NCI-H146 treated with DMSO at 0.1 percent for 48 hours (cell line): ENCODE data around the gene CYB5B.

ENCODE experiments used
- DNase-seq: peaks from one replicate; lab custom pipeline; 2025; ENCODE audit not compliant: unreplicated experiment; lab: John Stamatoyannopoulos, UW

CYB5B gene

DNA sequence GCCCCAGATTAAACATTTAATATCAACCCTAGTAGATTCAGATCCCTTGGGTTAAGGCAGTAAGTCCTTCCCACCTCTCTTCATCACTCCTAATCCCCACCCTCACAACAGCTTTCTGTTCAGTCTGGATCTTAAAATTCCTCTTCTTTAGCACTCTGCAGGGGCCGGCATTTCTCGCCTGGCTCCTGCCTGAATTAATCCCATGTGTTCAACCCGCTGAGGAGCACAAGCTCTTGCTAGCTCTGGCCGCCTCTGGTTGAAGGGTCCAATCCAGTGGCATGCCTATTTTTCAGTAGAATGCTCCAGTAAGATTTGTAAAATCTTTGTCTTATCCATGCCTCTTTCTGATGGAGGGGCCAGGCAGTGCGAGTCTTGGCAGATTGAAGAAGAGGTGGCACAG lies 59.2 kb downstream of the CYB5B start:
- DNase-seq = no peak

GRCh38 chr16:69485361-69485760 lies 60.9 kb downstream of the CYB5B start:
- DNase-seq = no peak

- DNase-seq = no peak
Measured at GRCh38 chr16:69485816-69486215, 61.4 kb downstream of the CYB5B start.

GRCh38 chr16:69486272-69486671 lies 61.9 kb downstream of the CYB5B start:
- DNase-seq = no peak

DNA sequence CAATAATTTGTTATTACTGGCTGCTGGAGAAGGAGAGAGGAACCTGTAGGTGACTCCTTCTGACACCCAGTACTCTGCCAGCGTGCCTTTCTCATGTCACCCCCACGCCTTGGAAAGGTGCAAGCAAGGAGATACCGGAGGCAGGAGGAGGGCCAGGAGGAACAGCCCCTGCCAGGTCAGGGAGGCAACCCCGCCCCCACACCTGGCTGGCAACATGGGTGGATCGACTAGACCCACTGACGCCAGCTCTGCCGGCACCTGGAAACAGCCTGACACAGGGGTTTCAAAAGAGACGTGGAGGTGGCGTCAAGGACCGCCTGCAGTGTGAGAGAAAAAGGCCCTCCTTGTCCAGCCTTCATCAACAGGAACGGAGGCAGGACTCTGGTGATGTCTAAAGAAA lies 62.3 kb downstream of the CYB5B start:
- DNase-seq = no peak

DNA sequence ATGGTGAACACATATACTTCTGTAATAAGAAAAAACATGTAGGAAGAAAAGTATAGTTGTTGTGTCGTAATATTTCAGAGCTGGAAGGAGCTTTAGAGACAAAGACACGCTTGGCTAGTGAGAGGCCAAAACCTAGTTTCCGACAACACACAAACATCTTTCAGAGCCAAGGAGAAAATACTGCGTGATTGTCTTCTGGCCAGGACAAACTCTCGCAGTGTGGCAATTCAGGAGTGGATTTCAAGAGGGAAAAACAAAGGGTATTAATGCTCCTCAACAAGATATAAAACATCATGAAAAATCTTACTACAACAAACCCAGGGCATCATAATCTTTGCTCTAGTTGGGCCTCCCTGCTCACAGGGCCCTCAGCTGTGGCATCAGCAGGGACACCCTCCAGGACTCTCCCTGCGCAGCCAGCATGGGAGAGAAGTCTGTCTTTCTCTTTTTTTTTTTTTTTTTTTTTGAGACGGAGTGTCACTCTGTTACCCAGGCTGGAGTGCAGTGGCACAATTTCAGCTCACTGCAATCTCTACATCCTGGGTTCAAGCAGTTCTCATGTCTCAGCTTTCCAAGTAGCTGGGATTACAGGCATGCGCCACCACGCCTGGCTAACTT lies 66.4 kb downstream of the CYB5B start:
- DNase-seq = no peak

GRCh38 chr16:69494991-69495392 lies 70.6 kb downstream of the CYB5B start:
- DNase-seq = no peak

DNA sequence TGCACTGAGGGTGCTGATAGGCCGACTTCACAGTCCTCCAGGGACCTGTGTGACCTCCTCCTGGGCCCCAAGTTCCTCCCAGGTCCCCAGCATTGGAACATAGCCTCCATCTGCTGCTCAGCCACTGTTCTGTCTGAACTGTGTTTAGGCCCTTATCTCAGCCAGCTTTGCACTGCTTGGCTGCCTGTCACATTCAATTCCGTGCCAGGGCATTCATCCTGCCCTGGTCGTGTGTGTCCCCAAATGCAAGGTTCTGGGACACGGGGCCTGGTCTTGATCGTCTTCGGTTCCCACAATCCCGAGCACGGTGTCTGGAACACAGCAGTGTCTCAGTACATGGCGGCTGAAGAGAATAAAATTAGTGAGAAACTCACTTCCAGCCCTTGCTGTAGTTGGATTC lies 71.4 kb downstream of the CYB5B start:
- DNase-seq = no peak

GRCh38 chr16:69496376-69496775 lies 72.0 kb downstream of the CYB5B start:
- DNase-seq = no peak

DNA sequence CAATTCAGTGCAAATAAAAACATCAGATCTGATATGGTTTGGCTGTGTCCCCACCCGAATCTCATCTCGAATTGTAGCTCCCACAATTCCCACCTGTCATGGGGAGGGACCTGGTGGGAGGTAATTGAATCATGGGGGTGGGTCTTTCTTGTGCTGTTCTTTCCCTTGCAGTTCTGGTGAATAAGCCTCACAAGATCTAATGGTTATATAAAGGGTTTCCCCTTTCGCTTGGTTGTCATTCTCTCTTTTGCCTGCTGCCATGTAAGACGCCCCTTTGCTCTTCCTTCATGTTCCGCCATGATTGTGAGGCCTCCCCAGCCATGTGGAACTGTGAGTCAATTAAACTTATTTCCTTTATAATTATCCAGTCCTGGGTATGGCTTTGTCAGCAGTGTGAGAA lies 72.5 kb downstream of the CYB5B start:
- no peak for DNase-seq

- DNase-seq = no peak
Measured at GRCh38 chr16:69497876-69498596, 73.6 kb downstream of the CYB5B start.

DNA sequence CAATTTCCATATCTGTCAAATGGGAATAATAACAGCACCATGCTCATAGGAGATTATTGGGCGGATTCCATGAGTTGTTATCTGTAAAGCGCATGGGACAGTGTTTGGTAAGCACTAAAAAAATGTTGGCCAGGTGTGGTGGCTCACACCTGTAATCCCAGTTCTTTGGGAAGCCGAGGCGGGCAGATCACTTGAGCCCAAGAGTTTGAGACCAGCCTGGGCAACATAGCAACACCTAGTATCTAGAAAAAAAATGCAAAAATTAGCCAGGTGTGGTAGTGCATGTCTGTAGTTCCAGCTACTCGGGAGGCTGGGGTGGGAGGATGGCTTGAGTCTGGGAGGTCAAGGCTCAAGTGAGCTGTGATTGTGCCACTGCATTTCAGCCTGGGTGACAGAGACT lies 74.5 kb downstream of the CYB5B start:
- no peak for DNase-seq

GRCh38 chr16:69499541-69500230 lies 75.3 kb downstream of the CYB5B start:
- DNase-seq = no peak

DNA sequence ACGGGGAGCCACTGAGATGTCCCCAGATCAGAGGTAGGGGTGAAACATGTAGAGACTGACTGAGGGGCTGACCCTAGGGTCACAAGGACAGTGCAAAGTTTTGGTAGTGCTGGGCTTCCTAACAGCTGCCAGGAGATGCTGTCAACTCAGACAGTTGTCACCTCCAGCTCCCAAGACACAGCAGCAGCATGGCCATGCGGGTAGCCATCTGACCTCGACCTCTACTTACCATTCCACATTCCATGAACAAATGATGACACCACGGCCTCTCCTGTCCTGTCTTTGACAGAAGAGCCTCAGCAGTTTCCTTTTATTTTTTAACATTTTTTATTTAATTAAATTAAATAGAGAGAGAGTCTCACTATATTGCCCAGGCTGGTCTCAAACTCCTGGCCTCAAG lies 76.1 kb downstream of the CYB5B start:
- DNase-seq = no peak

- DNase-seq = no peak
Measured at GRCh38 chr16:69501956-69502745, 77.7 kb downstream of the CYB5B start.

GRCh38 chr16:69503244-69503643 lies 78.8 kb downstream of the CYB5B start:
- DNase-seq = no peak

- no peak for DNase-seq
Measured at GRCh38 chr16:69508033-69508755, 83.8 kb downstream of the CYB5B start.

DNA sequence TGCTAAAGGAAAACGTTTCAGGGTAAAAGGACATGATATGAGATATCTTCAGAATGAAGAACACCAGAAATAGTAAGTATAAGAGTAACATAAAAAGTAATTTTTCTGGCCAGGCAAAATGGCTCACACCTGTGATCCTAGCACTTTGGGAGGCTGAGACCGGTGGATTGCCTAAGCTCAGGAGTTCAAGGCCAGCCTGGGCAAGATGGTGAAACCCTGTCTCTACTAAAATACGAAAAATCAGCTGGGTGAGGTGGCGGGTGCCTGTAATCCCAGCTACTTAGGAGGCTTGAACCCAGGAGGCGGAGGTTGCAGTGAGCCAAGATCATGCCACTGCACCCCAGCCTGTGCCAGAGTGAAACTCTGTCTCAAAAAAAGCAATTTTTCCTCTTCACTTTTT lies 84.7 kb downstream of the CYB5B start:
- DNase-seq = no peak

- no peak for DNase-seq
Measured at GRCh38 chr16:69511651-69512050, 87.2 kb downstream of the CYB5B start.

- DNase-seq = no peak
Measured at GRCh38 chr16:69513180-69513966, 89.0 kb downstream of the CYB5B start.
